A549 treated with GW870086 at 1 μM for 4 hours (cell line): ENCODE results near the gene PCDHGB7. TPM values are rescaled to one million over a fixed set of nuclear protein-coding genes. Genes with fewer than 3 reads are reported as not detected.

Experiments used
- total RNA-seq: library from RNA; stranded (reverse); fragments of 200-300 nt; extraction: Qiagen RNA extraction; gene quantifications from 5 replicates; pipeline ENCODE4 v1.2.3, GENCODE V29; 2022; ENCODE audit warnings: low read depth

PCDHGB7 gene
- total RNA-seq, 1 experiment from 2014 or later, result 0.03 TPM

Other genes with a start within 250 kb of the PCDHGB7 start
- gene PCDHB7, start 245.0 kb upstream of the PCDHGB7 start, total RNA-seq, result not detected in 5 replicates
- gene PCDHB8, start 239.9 kb upstream of the PCDHGB7 start, total RNA-seq, result 0.24 to 0.39 TPM (median 0.32 TPM) in 5 replicates
- 0.05 to 0.15 TPM (median 0.06 TPM) in 4 of 5 replicates, not detected in the other for gene PCDHB16, start 235.3 kb upstream of the PCDHGB7 start, total RNA-seq
- gene PCDHB9, start 230.5 kb upstream of the PCDHGB7 start, total RNA-seq, result 0.05 TPM in 1 of 5 replicates, not detected in the others
- 0.05 TPM in 2 of 5 replicates, not detected in the others for gene PCDHB10, start 225.3 kb upstream of the PCDHGB7 start, total RNA-seq
- 0.08 to 0.12 TPM (median 0.10 TPM) in 4 of 5 replicates, not detected in the other for gene PCDHB11, start 218.1 kb upstream of the PCDHGB7 start, total RNA-seq
- not detected in 5 replicates for gene PCDHB12, start 209.0 kb upstream of the PCDHGB7 start, total RNA-seq
- 0.03 to 0.07 TPM (median 0.07 TPM) in 4 of 5 replicates, not detected in the other for gene PCDHB13, start 203.8 kb upstream of the PCDHGB7 start, total RNA-seq
- gene PCDHB14, start 194.3 kb upstream of the PCDHGB7 start, total RNA-seq, result 0.02 to 0.13 TPM (median 0.07 TPM) in 5 replicates
- gene PCDHB15, start 172.3 kb upstream of the PCDHGB7 start, total RNA-seq, result 0.05 to 0.16 TPM (median 0.09 TPM) in 3 of 5 replicates, not detected in the others
- gene SLC25A2, start 113.6 kb upstream of the PCDHGB7 start, total RNA-seq, result not detected in 5 replicates
- gene TAF7, start 96.9 kb upstream of the PCDHGB7 start, total RNA-seq, result 63.2 to 78.4 TPM (median 73.8 TPM) in 5 replicates
- 0.29 to 0.38 TPM (median 0.32 TPM) in 5 replicates for gene PCDHGA1, start 87.2 kb upstream of the PCDHGB7 start, total RNA-seq
- 0.45 to 0.72 TPM (median 0.70 TPM) in 5 replicates for gene PCDHGA2, start 78.9 kb upstream of the PCDHGB7 start, total RNA-seq
- gene PCDHGA3, start 73.8 kb upstream of the PCDHGB7 start, total RNA-seq, result not detected in 5 replicates
- gene PCDHGB1, start 67.6 kb upstream of the PCDHGB7 start, total RNA-seq, result 1.6 to 2.1 TPM (median 1.9 TPM) in 5 replicates
- gene PCDHGA4, start 62.7 kb upstream of the PCDHGB7 start, total RNA-seq, result 0.07 to 0.18 TPM (median 0.14 TPM) in 5 replicates
- gene PCDHGB2, start 57.7 kb upstream of the PCDHGB7 start, total RNA-seq, result 0.05 to 0.19 TPM (median 0.10 TPM) in 5 replicates
- gene PCDHGA5, start 53.5 kb upstream of the PCDHGB7 start, total RNA-seq, result 0.08 to 0.22 TPM (median 0.12 TPM) in 5 replicates
- gene PCDHGB3, start 47.4 kb upstream of the PCDHGB7 start, total RNA-seq, result 0.16 to 0.31 TPM (median 0.22 TPM) in 5 replicates
- 0.13 to 0.26 TPM (median 0.14 TPM) in 5 replicates for gene PCDHGA6, start 43.8 kb upstream of the PCDHGB7 start, total RNA-seq
- gene PCDHGA7, start 34.9 kb upstream of the PCDHGB7 start, total RNA-seq, result 0.59 to 1.1 TPM (median 0.95 TPM) in 5 replicates
- 0.74 to 1.00 TPM (median 0.79 TPM) in 5 replicates for gene PCDHGB4, start 30.0 kb upstream of the PCDHGB7 start, total RNA-seq
- 0.02 to 0.13 TPM (median 0.07 TPM) in 3 of 5 replicates, not detected in the others for gene PCDHGA8, start 25.0 kb upstream of the PCDHGB7 start, total RNA-seq
- gene PCDHGB5, start 19.7 kb upstream of the PCDHGB7 start, total RNA-seq, result 1.9 to 2.7 TPM (median 2.3 TPM) in 5 replicates
- 0.05 to 0.10 TPM (median 0.07 TPM) in 4 of 5 replicates, not detected in the other for gene PCDHGA9, start 14.9 kb upstream of the PCDHGB7 start, total RNA-seq
- 0.07 to 0.16 TPM (median 0.12 TPM) in 5 replicates for gene PCDHGB6, start 9.7 kb upstream of the PCDHGB7 start, total RNA-seq
- 0.02 TPM in 1 of 5 replicates, not detected in the others for gene PCDHGA10, start 4.7 kb upstream of the PCDHGB7 start, total RNA-seq
- gene PCDHGA11, start 3.4 kb downstream of the PCDHGB7 start, total RNA-seq, result 0.03 to 0.07 TPM in 2 of 5 replicates, not detected in the others
- gene PCDHGA12, start 12.8 kb downstream of the PCDHGB7 start, total RNA-seq, result not detected in 5 replicates
- 5.4 to 6.5 TPM (median 5.8 TPM) in 5 replicates for gene PCDHGC3, start 58.3 kb downstream of the PCDHGB7 start, total RNA-seq
- gene PCDHGC4, start 67.4 kb downstream of the PCDHGB7 start, total RNA-seq, result not detected in 5 replicates
- gene PCDHGC5, start 71.4 kb downstream of the PCDHGB7 start, total RNA-seq, result 0.05 to 0.06 TPM in 2 of 5 replicates, not detected in the others
- 90.1 to 106 TPM (median 102 TPM) in 5 replicates for gene DIAPH1, start 201.3 kb downstream of the PCDHGB7 start, total RNA-seq
- 43.3 to 53.6 TPM (median 48.3 TPM) in 5 replicates for gene HDAC3, start 219.2 kb downstream of the PCDHGB7 start, total RNA-seq
- gene RELL2, start 219.3 kb downstream of the PCDHGB7 start, total RNA-seq, result 3.9 to 5.5 TPM (median 4.5 TPM) in 5 replicates
- gene FCHSD1, start 233.7 kb downstream of the PCDHGB7 start, total RNA-seq, result 5.1 to 12.0 TPM (median 10.8 TPM) in 5 replicates